HG03432 (cell line): ENCODE measurements around the gene MYO10.
"Not testable (repeated sequence)": the region's sequence is repeated elsewhere in the genome, so short reads cannot be mapped to it uniquely, and the experiment has no call there.

Source experiments
- ATAC-seq: cut with Tn5 transposase; IDR thresholded peaks from one replicate; pipeline ENCODE4 v1.9.1; 2021; ENCODE audit warnings: mild to moderate bottlenecking, moderate library complexity; ENCODE audit not compliant: unreplicated experiment

MYO10 gene

GRCh38 chr5:16754601-16755000 is 181.5 kb downstream of the MYO10 start:
- no peak for ATAC-seq

DNA sequence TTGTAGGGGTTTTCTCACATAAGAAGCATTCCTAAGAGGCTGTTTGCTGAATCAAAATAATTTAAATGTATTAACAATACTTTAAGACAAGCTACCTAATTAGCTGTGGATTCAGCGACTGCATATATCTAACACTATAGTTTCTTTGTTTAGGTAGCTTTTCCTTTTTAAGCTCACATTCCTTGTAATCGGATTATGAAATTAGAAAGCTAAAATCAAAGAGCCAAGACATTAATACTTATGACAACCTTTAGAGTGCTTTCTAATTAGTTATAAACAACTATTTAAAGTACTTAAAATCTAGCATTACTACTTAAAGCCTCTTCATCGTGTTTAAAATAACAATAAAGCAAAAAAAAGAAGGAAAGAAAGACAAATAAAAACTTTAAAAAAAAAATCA is 182.0 kb downstream of the MYO10 start:
- no peak for ATAC-seq

DNA sequence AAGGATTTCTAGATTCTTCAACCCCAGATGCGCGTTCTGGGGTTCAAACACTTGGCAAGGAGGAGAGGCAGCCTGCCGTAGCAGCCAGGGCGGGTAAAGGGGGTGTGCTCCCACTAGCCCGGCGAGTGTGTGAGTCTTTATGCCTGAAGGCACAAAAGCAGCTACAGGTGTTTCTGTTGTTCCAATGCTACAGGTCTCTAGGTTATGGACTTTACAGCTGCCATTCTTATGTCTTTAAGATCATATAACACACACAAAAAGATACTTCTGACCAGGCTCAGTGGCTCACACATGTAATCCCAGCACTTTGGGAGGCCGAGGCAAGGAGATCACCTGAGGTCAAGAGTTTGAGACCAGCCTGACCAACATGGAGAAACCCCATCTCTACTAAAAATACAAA is 185.6 kb downstream of the MYO10 start:
- ATAC-seq: no peak

- ATAC-seq: no peak
Observed at GRCh38 chr5:16749626-16750025, 186.5 kb downstream of the MYO10 start.

- no peak for ATAC-seq
Observed at GRCh38 chr5:16744164-16744880, 191.8 kb downstream of the MYO10 start.

DNA sequence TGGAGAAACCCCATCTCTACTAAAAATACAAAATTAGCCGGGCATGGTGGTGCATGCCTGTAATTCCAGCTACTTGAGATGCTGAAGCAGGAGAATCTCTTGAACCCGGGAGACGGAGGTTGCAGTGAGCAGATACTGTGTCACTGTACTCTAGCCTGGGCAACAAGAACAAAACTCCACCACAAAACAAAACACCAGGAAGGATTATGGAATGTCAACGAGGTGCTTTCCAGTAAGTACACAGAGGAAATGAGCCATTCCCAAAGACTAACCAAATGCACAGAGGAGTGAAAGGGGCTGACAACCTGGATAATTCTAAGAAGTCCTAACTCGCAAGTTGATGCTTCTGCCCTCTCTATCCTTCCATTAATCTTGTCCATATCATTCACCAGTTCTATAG is 193.2 kb downstream of the MYO10 start:
- no peak for ATAC-seq

DNA sequence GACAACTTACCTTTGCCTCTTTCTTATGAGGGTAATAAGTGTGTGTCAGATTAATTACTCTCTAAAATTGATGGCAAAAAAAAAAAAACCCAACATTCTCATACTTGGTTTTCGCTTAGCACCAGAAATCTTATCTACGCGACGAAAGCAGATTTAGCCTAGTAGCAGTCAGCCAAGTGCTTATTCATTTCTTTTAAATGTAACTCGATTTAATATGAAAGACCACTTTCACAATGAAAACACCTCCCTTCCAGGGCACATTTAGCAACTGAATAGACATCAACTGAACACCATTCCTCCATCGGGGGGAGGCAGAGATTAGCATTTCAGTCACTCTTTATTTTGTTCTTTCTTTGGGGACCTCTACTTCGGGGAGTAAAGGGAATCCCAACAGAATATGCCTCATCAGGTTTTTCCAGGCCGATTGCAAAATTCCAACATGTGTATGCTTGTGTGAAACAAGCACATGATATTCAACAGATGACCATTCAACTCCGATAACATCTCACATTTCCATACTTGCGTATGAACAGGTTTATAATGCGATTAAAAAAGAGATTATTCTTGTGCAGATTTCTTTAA is 195.2 kb downstream of the MYO10 start:
- ATAC-seq: no peak

DNA sequence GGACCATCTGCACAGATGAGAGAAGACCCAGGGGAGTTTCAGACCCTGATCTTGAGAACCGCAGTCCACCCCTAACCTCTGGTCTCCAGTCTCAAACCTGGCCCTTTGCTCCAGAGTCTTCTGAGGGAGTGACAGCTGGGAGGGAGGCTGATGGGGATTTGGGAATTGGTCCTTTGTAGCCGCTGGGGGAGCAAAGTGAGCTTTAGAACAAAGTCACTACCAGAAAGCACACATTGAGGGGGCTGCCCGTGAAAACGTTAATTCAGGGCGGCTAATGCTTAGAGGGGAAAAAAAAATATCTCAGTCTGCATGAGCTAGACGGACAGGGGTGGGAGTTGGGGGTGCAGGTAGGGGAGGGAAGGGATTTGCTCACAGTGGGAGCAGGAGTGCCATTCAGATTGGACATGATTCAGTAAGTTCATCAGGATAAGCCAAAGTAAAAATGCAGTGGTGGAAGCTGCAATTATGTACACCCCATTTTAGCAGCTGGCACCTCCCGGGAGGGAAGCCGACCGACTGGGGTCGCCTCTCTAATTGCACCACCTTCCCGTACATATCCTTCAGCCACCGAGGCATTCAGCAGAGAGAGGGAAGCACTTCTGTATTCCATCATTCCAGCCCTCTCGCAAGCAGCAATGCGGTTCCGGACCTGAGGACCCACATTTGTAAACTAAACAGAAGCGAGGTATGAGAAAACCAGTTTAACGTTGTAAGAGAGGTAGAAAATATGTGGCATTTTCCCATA is 195.8 kb downstream of the MYO10 start:
- no peak for ATAC-seq

DNA sequence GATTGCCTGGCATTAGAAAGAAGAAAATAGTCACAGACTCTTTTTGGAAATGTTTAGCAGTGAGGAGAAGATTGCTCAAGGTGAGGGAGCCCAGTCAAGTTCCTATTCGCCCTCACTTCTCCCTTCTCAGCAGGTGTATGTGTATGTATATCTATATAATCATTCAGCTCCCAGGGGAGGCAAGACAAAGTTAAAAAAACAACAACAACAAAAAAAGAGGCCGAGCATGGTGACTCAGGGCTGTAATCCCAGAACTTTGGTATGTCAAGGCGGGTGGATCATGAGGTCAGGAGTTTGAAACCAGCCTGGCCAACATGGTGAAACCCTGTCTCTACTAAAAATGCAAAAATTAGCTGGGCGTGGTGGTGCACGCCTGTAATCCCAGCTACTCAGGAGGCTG is 197.7 kb downstream of the MYO10 start:
- ATAC-seq: not testable (repeated sequence)

- ATAC-seq: no peak
Observed at GRCh38 chr5:16737620-16738364, 198.3 kb downstream of the MYO10 start.

- ATAC-seq: no peak
Observed at GRCh38 chr5:16737209-16737608, 198.9 kb downstream of the MYO10 start.

DNA sequence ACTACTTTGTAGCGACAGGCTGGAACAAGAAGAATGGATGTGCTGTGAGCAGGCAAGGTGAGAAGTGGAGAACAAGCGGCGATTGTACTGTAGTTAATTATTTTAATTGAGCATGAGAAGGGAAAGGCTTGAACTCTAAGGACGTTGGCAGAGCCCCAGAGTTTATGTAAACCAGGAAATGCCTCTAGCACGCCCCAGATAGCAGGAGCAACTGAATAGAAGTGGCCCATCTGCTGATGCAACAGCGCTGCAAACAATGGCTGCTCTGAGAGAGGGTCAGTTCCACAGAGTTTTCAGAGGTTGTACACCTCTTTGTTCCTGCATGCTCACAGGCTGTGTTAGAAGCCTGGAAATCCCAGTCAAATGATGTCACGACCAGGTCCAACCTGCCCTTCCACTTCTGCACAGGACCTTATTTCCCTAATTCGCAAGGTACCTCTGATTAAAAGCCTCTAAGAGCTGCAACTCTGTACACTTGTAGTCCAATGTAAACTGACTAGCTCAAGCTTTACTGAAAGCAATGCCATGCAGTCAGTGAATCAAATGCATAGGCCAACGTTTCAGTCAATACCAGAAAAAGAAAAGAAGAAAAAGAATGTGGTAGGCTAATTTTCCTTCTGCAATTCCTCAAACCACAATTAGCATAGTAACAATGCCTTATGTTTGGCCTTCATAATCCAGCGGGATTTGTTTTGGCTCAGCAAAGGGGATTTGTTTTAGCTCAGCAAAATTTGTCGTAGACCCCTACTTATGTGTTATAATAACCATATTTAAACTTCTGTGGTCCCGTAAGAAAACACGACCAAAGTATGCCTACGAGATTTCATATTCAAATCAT is 199.7 kb downstream of the MYO10 start:
- ATAC-seq: no peak

- ATAC-seq: no peak
Observed at GRCh38 chr5:16735101-16736060, 200.7 kb downstream of the MYO10 start.

DNA sequence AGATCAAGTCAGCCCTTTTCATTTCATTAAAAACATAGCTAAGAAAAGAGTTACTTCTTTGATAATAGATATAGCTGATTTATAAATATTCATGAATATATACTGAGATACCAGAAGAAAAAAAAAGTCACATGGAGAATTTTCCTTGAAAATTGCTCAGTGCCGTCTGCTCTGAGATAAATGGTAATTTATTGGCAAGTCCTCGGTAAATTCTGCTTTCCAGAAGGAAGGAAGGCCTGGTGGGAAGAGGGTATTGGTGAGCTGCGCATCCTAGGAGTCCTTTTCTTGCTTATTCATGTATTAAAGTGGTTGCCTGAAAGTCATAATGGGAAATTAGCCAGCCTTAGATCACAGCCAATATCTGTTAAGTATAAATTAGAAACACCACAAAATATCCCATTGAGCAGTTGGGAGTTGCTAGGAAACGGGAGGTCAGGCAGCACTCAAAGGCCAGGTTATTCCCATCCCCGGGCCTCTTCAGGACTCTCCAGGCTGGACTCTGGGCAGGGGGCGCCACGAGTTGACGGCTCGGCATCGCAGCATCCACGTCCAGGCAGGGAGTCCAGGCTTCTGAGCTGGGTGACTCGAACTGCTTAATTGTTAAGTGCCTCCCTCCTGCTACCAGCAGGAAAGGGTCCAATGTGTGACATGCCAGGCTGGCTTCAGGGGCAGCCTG is 202.6 kb downstream of the MYO10 start:
- ATAC-seq: no peak

- ATAC-seq: no peak
Observed at GRCh38 chr5:16732356-16732755, 203.7 kb downstream of the MYO10 start.

GRCh38 chr5:16727755-16728325 is 208.2 kb downstream of the MYO10 start:
- no peak for ATAC-seq

- peak; percentile 50 for ATAC-seq
Observed at GRCh38 chr5:16726538-16726946, 209.5 kb downstream of the MYO10 start.

DNA sequence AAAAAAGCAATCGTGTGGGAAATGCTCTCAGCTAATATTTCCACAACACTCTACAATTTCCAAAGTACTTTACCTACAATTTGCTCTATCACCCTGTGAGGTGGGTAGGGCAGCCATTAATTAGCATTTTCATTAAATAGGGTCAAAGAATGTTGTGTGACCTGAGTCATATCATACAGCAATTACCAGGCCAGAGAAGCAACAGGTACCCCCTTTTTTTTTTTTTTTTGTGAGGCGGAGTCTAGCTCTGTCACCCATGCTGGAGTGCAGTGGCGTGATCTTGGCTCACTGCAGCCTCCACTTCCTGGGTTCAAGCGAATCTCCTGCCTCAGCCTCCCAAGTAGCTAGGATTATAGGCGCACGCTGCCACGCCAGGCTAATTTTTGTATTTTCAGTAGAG is 210.5 kb downstream of the MYO10 start:
- ATAC-seq: no peak

GRCh38 chr5:16723821-16724220 is 212.3 kb downstream of the MYO10 start:
- ATAC-seq: no peak
